NT2/D1 (cell line): ENCODE results near the gene LAMA5.

Experiments used
- SUZ12 ChIP-seq: IDR thresholded peaks from 2 replicates; pipeline ENCODE4 v1.6.1; 2011; ENCODE audit not compliant: insufficient read length, insufficient read depth; ENCODE audit errors: extremely low read depth
- ZNF274 ChIP-seq: IDR thresholded peaks from 2 replicates; pipeline ENCODE4 v1.6.1; 2011; ENCODE audit warnings: mild to moderate bottlenecking, low read depth, low read length

GRCh38 chr20:62413896-62414481 lies 46.9 kb upstream of the LAMA5 start:
- TF ChIP-seq ZNF274 (no peak), SUZ12 (no peak)
